Ascending aorta (tissue), 2 donors: ENCODE measurements around the gene RAB11FIP4. TPM values are rescaled to one million over a fixed set of nuclear protein-coding genes. Genes with fewer than 3 reads are reported as not detected.
"Not testable (repeated sequence)": the region's sequence is repeated elsewhere in the genome, so short reads cannot be mapped to it uniquely, and the experiment has no call there.

ENCODE experiments used
- DNase-seq, 2 donors: peaks; one replicate each; pipeline ENCODE4 v3.0.0-alpha.2; 2019; ENCODE audit warnings: low spot score in 2 of 2
- H3K27ac ChIP-seq, 2 donors: fragments of 200-600 bp; sonication (generic); one replicate each; pipeline ENCODE4 v1.5.1; 2016 to 2017; ENCODE audit warnings: mild to moderate bottlenecking in 1 of 2
- H3K27me3 ChIP-seq: fragments of 200-600 bp; sonication (generic); one replicate; pipeline ENCODE4 v1.5.1; 2017
- H3K36me3 ChIP-seq, 2 donors: fragments of 200-600 bp; sonication (generic); one replicate each; pipeline ENCODE4 v1.5.1; 2016
- H3K4me1 ChIP-seq, 2 donors: fragments of 200-600 bp; sonication (generic); one replicate each; pipeline ENCODE4 v1.5.1; 2016 to 2017; ENCODE audit warnings: mild to moderate bottlenecking in 1 of 2
- H3K4me3 ChIP-seq, 2 donors: fragments of 200-600 bp; sonication (generic); one replicate each; pipeline ENCODE4 v1.5.1; 2016 to 2017; ENCODE audit warnings: mild to moderate bottlenecking in 1 of 2
- H3K9me3 ChIP-seq, 2 donors: fragments of 200-600 bp; sonication (generic); one replicate each; pipeline ENCODE4 v1.5.1; 2016
- intact Hi-C: fragments of 100-400 bp; cut with DNase I; formaldehyde crosslinking; loops from one replicate; pipeline ENCODE4 v1.15.1; 2023
- total RNA-seq: library from RNA; depleted of rRNA; stranded (reverse); fragments of >200 nt; gene quantifications from one replicate; pipeline ENCODE4 v1.1.0, GENCODE V29; 2016
- TF ChIP-seq, protein P1 (sequence below), 3 experiments: fragments of 200-600 bp in 2 of 3; fragments of 450-650 bp in 1 of 3; sonication (generic) in 2 of 3; IDR thresholded peaks; one replicate each; pipeline ENCODE4 v1.5.1; 2016 to 2019; ENCODE audit warnings: antibody characterized with exemption in 3 of 3, mild to moderate bottlenecking in 1 of 3, moderate library complexity in 1 of 3

RAB11FIP4 gene
- total RNA-seq, 1 donor from 2014 or later: 0.85 TPM

DNA sequence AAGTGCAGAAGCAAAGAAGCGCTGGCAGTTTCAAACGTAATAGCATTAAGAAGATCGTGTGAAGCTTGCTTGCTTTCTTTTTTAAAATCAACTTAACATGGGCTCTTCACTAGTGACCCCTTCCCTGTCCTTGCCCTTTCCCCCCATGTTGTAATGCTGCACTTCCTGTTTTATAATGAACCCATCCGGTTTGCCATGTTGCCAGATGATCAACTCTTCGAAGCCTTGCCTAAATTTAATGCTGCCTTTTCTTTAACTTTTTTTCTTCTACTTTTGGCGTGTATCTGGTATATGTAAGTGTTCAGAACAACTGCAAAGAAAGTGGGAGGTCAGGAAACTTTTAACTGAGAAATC is 17.4 kb upstream of the RAB11FIP4 start:
- H3K27ac ChIP-seq: no peak overlapping the region

DNA sequence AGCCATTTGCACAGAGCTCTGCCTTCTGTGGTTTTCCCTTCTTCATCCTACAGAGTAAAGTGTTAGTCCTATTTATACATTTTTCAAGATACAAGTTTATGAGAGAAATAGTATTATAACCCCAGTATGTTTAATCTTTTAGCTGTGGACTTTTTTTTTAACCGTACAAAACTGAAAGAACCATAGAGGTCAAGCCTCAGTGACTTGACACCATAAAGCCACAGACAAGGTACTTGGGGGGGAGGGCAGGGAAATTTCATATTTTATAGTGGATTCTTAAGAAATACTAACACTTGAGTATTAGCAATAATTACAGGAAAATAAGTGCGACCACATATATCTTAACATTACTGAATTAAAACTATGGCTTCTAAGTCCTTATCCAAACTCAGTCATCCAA is 17.0 kb upstream of the RAB11FIP4 start:
- H3K27me3 ChIP-seq: no peaks in the 10 kb centered on the region
- H3K27ac ChIP-seq: no peak overlapping the region
- H3K4me3 ChIP-seq: no peak overlapping the region
- intact Hi-C loops: no loop called here
- H3K36me3 ChIP-seq: peaks cover 3 to 13% of the 10 kb centered on the region in 2 donors
- H3K4me1 ChIP-seq: no peaks in the 10 kb centered on the region
- no peak for DNase-seq
- TF ChIP-seq, protein P1, sequence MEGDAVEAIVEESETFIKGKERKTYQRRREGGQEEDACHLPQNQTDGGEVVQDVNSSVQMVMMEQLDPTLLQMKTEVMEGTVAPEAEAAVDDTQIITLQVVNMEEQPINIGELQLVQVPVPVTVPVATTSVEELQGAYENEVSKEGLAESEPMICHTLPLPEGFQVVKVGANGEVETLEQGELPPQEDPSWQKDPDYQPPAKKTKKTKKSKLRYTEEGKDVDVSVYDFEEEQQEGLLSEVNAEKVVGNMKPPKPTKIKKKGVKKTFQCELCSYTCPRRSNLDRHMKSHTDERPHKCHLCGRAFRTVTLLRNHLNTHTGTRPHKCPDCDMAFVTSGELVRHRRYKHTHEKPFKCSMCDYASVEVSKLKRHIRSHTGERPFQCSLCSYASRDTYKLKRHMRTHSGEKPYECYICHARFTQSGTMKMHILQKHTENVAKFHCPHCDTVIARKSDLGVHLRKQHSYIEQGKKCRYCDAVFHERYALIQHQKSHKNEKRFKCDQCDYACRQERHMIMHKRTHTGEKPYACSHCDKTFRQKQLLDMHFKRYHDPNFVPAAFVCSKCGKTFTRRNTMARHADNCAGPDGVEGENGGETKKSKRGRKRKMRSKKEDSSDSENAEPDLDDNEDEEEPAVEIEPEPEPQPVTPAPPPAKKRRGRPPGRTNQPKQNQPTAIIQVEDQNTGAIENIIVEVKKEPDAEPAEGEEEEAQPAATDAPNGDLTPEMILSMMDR (IDR thresholded peaks at IDR 0.05): no peak
- no peaks in the 10 kb centered on the region for H3K9me3 ChIP-seq

More for the DNA sequence above, 17.4 kb upstream of the RAB11FIP4 start:
- H3K27me3 ChIP-seq: no peaks in the 10 kb centered on the region
- intact Hi-C loops: no loop called here
- H3K4me3 ChIP-seq: no peak overlapping the region
- H3K36me3 ChIP-seq: peaks cover 3 to 13% of the 10 kb centered on the region in 2 donors
- H3K4me1 ChIP-seq: no peaks in the 10 kb centered on the region
- no peak for DNase-seq
- TF ChIP-seq, protein P1 (IDR thresholded peaks at IDR 0.05): no peak
- no peaks in the 10 kb centered on the region for H3K9me3 ChIP-seq

DNA sequence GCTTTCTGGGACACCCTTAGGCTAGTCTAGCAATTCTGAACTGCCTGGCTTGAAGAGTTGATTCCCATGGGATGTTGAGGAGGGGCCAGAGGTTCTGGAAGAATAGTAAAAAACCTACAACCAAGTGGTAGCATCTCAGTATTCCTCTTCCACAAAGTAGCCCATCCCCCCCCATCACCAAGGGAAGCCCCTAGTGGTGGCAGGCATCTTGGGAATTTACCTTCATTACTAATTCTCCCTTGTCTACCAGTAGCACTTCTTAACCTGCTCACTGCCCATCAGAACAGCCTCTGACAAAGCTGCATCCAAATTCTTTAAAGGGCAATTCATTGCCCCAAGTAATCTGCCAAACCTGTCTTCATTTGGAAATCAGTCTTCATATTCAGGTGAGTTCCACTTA is 12.8 kb upstream of the RAB11FIP4 start:
- no peak for DNase-seq
- Histone ChIP-seq H3K4me1 (no peaks in the 10 kb centered on the region), H3K36me3 (peaks cover 3 to 20% of the 10 kb centered on the region in 2 donors), H3K27ac (no peak overlapping the region), H3K9me3 (no peaks in the 10 kb centered on the region), H3K27me3 (no peaks in the 10 kb centered on the region), H3K4me3 (no peak overlapping the region)
- intact Hi-C loops: no loop called here
- TF ChIP-seq, protein P1 (IDR thresholded peaks at IDR 0.05): no peak

DNA sequence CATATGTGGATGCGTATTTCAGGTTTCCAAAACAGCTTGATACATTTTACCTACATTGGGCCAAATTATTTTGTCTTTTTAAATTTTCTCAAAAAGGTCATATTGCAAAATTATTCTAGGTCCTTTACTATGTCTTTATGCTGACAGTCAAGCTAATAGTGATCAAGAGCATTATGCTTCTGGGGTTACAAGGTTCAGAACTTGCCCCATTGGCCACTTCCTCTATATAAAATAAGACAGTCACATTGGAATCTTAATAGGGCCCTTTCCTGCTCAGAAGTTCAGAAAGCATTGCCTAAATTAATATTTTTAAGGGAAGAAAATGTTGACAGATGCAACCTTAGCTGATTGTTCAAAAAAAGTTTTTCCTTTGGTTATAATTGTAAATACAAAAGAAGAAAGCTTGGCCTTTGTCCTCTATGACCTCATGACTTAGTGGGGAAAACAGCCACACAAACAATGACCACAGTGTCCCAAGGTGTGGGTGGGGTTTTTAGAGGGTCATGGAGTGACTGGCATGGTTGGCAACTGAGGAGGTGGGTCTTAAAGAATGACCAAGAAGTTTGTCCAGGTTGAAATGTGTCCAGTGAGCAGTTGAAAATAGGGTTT is 11.8 kb upstream of the RAB11FIP4 start:
- no peaks in the 10 kb centered on the region for H3K4me1 ChIP-seq
- H3K9me3 ChIP-seq: no peaks in the 10 kb centered on the region
- TF ChIP-seq, protein P1 (IDR thresholded peaks at IDR 0.05): no peak
- H3K4me3 ChIP-seq: no peak overlapping the region
- H3K36me3 ChIP-seq: peaks cover 3 to 11% of the 10 kb centered on the region in 2 donors
- DNase-seq: no peak
- H3K27me3 ChIP-seq: no peaks in the 10 kb centered on the region
- intact Hi-C loops: no loop called here
- H3K27ac ChIP-seq: no peak overlapping the region

DNA sequence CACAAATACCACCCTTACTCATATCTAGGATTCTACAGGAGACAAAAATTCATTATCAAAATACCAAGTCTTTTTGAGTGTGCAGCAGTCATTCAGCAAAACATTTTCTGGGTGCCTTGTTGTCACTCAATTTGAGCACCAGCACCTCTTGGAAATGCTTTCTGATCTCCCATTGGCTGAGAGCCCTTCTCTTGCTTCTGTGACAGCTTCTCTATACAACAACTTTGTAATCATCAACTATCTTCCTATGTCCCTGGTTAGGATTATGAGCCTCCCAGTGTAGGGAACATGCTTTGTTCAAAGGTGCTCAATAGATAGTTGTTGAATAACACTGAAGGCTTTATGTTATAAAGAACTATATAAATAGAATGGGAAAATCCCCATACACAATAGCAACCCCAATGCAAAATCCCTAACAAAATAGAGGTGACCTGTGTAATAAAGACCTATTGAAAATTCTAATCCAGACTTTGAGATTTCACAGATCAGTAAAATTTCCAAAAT is 10.3 kb upstream of the RAB11FIP4 start:
- Histone ChIP-seq H3K4me1 (no peaks in the 10 kb centered on the region), H3K27me3 (no peaks in the 10 kb centered on the region), H3K9me3 (no peaks in the 10 kb centered on the region), H3K27ac (no peak overlapping the region), H3K4me3 (no peak overlapping the region), H3K36me3 (peaks cover 3 to 11% of the 10 kb centered on the region in 2 donors)
- DNase-seq: no peak
- intact Hi-C loops: no loop called here
- TF ChIP-seq, protein P1 (IDR thresholded peaks at IDR 0.05): no peak

DNA sequence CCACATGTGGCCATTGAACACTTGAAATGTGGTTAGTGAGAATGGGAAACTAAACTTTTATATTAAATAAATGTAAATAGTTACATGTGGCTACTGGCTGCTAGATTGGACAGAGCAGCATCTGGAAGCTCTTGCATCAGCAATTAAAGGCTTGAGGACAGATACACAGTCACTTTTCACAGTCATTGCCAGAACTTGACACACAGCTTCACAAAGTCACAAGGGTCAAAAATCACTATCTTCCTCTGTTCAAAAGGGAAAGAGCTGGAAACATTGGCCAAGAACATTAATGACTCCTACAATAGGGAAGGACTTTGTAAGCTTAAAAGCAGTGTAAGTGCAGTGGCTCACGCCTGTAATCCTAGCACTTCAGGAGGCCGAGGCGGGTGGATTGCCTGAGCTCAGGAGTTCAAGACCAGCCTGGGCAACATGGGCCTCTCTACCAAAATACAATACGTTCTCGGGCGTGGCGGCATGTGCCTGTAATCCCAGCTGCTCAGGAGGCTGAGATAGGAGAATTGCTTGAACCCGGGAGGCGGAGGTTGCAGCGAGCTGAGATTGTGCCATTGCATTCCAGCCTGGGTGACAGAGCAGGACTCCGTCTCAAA is 8.7 kb upstream of the RAB11FIP4 start:
- H3K4me3 ChIP-seq, H3K4me1 ChIP-seq, DNase-seq, H3K27me3 ChIP-seq, intact Hi-C loops, H3K27ac ChIP-seq, H3K9me3 ChIP-seq: not testable (repeated sequence)
- H3K36me3 ChIP-seq: peaks cover 0 to 11% of the 10 kb centered on the region in 2 donors

DNA sequence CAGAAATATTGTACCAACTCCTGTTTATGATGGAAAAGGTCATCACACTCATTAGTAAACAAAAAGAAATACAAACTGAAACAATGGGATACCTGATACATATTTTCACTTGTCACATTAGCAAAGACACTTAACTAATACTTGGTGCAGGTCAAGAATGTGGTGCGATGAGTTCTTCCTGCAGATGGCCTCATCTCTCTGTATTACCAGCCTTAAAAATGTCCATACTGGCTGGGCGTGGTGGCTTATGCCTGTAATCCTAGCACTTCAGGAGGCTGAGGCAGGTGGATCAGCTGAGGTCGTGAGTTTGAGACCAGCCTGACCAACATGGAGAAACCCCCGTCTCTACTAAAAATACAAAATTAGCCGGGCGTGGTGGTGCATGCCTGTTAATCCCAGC is 8.0 kb upstream of the RAB11FIP4 start:
- peaks cover 0 to 11% of the 10 kb centered on the region in 2 donors for H3K36me3 ChIP-seq
- intact Hi-C loops, H3K4me1 ChIP-seq, H3K27me3 ChIP-seq, H3K27ac ChIP-seq, H3K9me3 ChIP-seq, H3K4me3 ChIP-seq, DNase-seq: not testable (repeated sequence)
